Measurements from ENCODE around the gene PPP1CA. TPM values are rescaled to one million over a fixed set of nuclear protein-coding genes. Genes with fewer than 3 reads are reported as not detected.

PPP1CA gene
- total RNA-seq, 3 donors from 2014 or later (not counting 1 experiment from before 2014, with no cell fraction given), result 222 to 245 (median 233) TPM

DNA sequence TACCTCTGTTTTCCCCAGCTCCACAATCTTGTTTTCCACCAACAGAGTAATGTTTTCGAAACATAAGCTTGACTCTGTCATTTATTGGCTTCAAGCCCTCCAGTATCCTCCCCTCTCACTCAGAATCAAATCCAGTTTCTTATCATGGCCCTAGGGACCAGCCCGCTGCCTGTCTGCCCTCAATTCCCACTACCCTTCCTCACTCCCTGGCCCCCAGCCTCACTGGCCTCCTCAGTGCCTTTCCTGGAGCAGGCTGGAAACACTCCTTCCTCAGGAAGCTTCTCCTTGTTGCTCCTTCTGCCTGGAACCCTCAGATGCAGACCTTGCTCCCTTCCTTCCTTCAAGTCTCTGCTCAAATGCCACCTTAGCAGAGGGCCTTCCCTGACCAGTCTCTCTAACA, 52.2 kb downstream of the PPP1CA start:
- 96% methylated on average over 2 of the region's 2 CpGs for WGBS (ENCODE audit: insufficient coverage)
- H3K4me3 Mint-ChIP-seq, result no peak overlapping the region
- no peak overlapping the region for H3K27ac Mint-ChIP-seq
- no peak for TF ChIP-seq CTCF (IDR thresholded peaks at IDR 0.05)
- H3K27me3 Mint-ChIP-seq (ENCODE audit: low read depth in 2 of 2), result no peaks in the 10 kb centered on the region
- H3K36me3 Mint-ChIP-seq, result no peaks in the 10 kb centered on the region
- peaks cover 38% of the 10 kb centered on the region for H3K4me1 ChIP-seq (ENCODE audit: control insufficient read depth, insufficient read depth, low read length)
- no peaks in the 10 kb centered on the region for H3K9me3 ChIP-seq (ENCODE audit: control insufficient read depth, insufficient read depth, low read length)
- H3K27ac ChIP-seq (ENCODE audit: low read length), result no peak overlapping the region
- no peak overlapping the region for H3K4me3 ChIP-seq (ENCODE audit: low read length)
- intact Hi-C loops (cut with micrococcal nuclease), result no loop called here
- H3K27me3 ChIP-seq (ENCODE audit: control insufficient read depth, insufficient read depth, low read length), result no peaks in the 10 kb centered on the region
- DNase-seq (no peak), ATAC-seq (no peak)
- no peaks in the 10 kb centered on the region for H3K36me3 ChIP-seq (ENCODE audit: control insufficient read depth, insufficient read depth, low read length)
- H3K4me1 Mint-ChIP-seq, result peaks cover 16 to 39% of the 10 kb centered on the region in 2 donors
- no peaks in the 10 kb centered on the region for H3K9me3 Mint-ChIP-seq

DNA sequence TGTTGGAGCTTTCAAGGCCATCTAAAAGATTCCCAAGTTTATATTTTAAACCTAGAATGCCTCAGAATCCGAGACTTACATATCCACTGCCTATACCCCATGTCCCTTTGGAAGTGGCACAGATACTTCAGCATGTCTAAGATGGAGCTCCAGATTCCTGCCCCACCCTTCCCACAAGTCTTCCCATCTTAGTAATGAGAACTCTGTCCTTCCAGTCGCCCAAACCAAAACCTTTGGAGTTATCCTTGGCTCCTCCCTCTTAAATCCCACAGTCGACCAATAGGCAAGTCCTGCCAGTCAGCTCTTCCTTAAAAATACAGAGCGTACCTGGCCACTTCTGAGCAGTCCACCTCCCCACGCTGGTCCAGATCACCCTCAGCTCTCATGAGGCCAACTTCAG, 52.6 kb downstream of the PPP1CA start:
- Mint-ChIP-seq H3K9me3 (no peaks in the 10 kb centered on the region), H3K4me3 (no peak overlapping the region), H3K27me3 (ENCODE audit: low read depth in 2 of 2) (no peaks in the 10 kb centered on the region), H3K4me1 (peaks cover 12 to 35% of the 10 kb centered on the region in 2 donors), H3K27ac (no peak overlapping the region), H3K36me3 (no peaks in the 10 kb centered on the region)
- no peak for TF ChIP-seq CTCF (IDR thresholded peaks at IDR 0.05)
- Histone ChIP-seq H3K36me3 (ENCODE audit: control insufficient read depth, insufficient read depth, low read length) (no peaks in the 10 kb centered on the region), H3K9me3 (ENCODE audit: control insufficient read depth, insufficient read depth, low read length) (no peaks in the 10 kb centered on the region), H3K4me1 (ENCODE audit: control insufficient read depth, insufficient read depth, low read length) (peaks cover 33% of the 10 kb centered on the region), H3K27ac (ENCODE audit: low read length) (no peak overlapping the region), H3K27me3 (ENCODE audit: control insufficient read depth, insufficient read depth, low read length) (no peaks in the 10 kb centered on the region), H3K4me3 (ENCODE audit: low read length) (no peak overlapping the region)
- DNase-seq, result no peak
- 90% methylated on average over 5 of the region's 5 CpGs for WGBS (ENCODE audit: insufficient coverage)
- ATAC-seq, result no peak
- intact Hi-C loops (cut with micrococcal nuclease), result no loop called here

Other genes starting within 250 kb of the PPP1CA start
- 100 to 1,000 TPM; 390 to 482 (median 441) TPM for gene GRK2, start 135.4 kb downstream of the PPP1CA start, total RNA-seq
- gene ANKRD13D, start 112.6 kb downstream of the PPP1CA start, total RNA-seq, result 100 to 1,000 TPM; 212 to 316 (median 231) TPM
- gene SSH3, start 98.3 kb downstream of the PPP1CA start, total RNA-seq, result 10 to 100 TPM; 34.3 to 42.7 (median 38.1) TPM
- gene POLD4, start 48.3 kb downstream of the PPP1CA start, total RNA-seq, result 10 to 100 TPM; 45.8 to 63.7 (median 60.5) TPM
- gene CLCF1, start 28.3 kb downstream of the PPP1CA start, total RNA-seq, result 10 to 100 TPM in 2 of 3 donors, 1 to 10 TPM in 1; 9.8 to 13.4 (median 10.3) TPM
- 10 to 100 TPM; 30.2 to 47.1 (median 37.3) TPM for gene RAD9A, start 9.9 kb downstream of the PPP1CA start, total RNA-seq
- gene TBC1D10C, start 2.2 kb upstream of the PPP1CA start, total RNA-seq, result 100 to 1,000 TPM; 314 to 359 (median 342) TPM
- gene CARNS1, start 13.8 kb upstream of the PPP1CA start, total RNA-seq, result 10 to 100 TPM; 25.0 to 29.0 (median 25.0) TPM
- gene RPS6KB2, start 26.6 kb upstream of the PPP1CA start, total RNA-seq, result 10 to 100 TPM; 81.0 to 89.6 (median 84.6) TPM
- gene PTPRCAP, start 35.8 kb upstream of the PPP1CA start, total RNA-seq, result 100 to 1,000 TPM; 240 to 301 (median 269) TPM
- 10 to 100 TPM in 2 of 3 donors, 1 to 10 TPM in 1; 9.7 to 16.2 (median 15.0) TPM for gene CORO1B, start 41.6 kb upstream of the PPP1CA start, total RNA-seq
- gene GPR152, start 50.9 kb upstream of the PPP1CA start, total RNA-seq, result under 1 TPM in 1 of 3 donors, not detected in 2; 0.25 TPM
- 10 to 100 TPM; 12.9 to 22.8 (median 21.3) TPM for gene CABP4, start 53.5 kb upstream of the PPP1CA start, total RNA-seq
- gene TMEM134, start 67.4 kb upstream of the PPP1CA start, total RNA-seq, result 10 to 100 TPM; 57.8 to 65.7 (median 61.2) TPM
- 100 to 1,000 TPM in 1 of 3 donors, 10 to 100 TPM in 2; 93.3 to 113 (median 98.1) TPM for gene AIP, start 81.2 kb upstream of the PPP1CA start, total RNA-seq
- 100 to 1,000 TPM in 2 of 3 donors, 10 to 100 TPM in 1; 99.9 to 135 (median 123) TPM for gene PITPNM1, start 103.5 kb upstream of the PPP1CA start, total RNA-seq
- gene CDK2AP2, start 106.3 kb upstream of the PPP1CA start, total RNA-seq, result 10 to 100 TPM; 57.9 to 67.7 (median 65.5) TPM
- gene CABP2, start 121.6 kb upstream of the PPP1CA start, total RNA-seq, result not detected
- gene GSTP1, start 182.0 kb upstream of the PPP1CA start, total RNA-seq, result 100 to 1,000 TPM; 172 to 218 (median 212) TPM
- gene NDUFV1, start 205.1 kb upstream of the PPP1CA start, total RNA-seq, result 100 to 1,000 TPM; 346 to 393 (median 360) TPM
- gene NUDT8, start 228.1 kb upstream of the PPP1CA start, total RNA-seq, result 1 to 10 TPM; 1.7 to 5.2 (median 4.1) TPM
- not detected for gene TBX10, start 237.9 kb upstream of the PPP1CA start, total RNA-seq
- gene ACY3, start 248.9 kb upstream of the PPP1CA start, total RNA-seq, result 1 to 10 TPM in 1 of 3 donors, under 1 TPM in 1, not detected in 1; 0.96 to 1.1 TPM